K562 (cell line): Measurements from ENCODE around the gene SFXN5.

Experiments used
- XRCC5 ChIP-seq: fragments of 200-400 bp; formaldehyde crosslinking; IDR thresholded peaks from 2 replicates; pipeline ENCODE4 v1.6.1; 2017; ENCODE audit warnings: low read depth, mild to moderate bottlenecking, low read length
- ZNF444 ChIP-seq: fragments of 250-450 bp; sonication (Bioruptor Pico); IDR thresholded peaks from 2 replicates; pipeline ENCODE4 v1.4.0; 2020; ENCODE audit warnings: mild to moderate bottlenecking, moderate library complexity
- TF ChIP-seq, protein P1 (sequence below), 3 experiments: IDR thresholded peaks in 2 of 3; conservative IDR thresholded peaks in 1 of 3; 2 replicates each; pipeline ENCODE4 v1.5.1; 2011 to 2012; ENCODE audit warnings: low read length in 3 of 3, mild to moderate bottlenecking in 3 of 3, control low read depth in 2 of 3, improper control_type of control experiment in 1 of 3, inconsistent platforms in 1 of 3, low read depth in 1 of 3, mixed read lengths in 1 of 3, moderate library complexity in 1 of 3; ENCODE audit not compliant: insufficient read depth in 2 of 3

DNA sequence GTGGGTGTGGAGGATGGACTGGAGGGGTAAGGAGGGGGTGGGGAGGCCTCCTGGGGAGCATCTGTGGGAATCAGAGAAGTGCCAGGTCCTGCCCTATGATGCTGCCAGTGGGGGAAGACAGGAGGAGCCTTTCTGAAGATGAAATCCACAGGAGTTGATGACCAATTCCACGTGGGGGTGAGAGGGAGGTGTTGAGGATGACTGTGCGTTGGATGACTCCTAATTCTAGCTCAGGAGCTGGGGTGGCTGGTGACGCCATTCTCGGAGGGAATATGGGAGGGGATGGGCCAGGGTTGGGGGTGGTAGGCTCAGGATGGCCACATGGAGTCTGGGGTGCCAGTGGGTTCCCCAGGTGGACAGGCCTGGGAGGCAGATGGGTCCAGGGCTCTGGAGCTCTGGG is 121.9 kb downstream of the SFXN5 start:
- TF ChIP-seq XRCC5 (no peak), ZNF444 (no peak)
- TF ChIP-seq, protein P1, sequence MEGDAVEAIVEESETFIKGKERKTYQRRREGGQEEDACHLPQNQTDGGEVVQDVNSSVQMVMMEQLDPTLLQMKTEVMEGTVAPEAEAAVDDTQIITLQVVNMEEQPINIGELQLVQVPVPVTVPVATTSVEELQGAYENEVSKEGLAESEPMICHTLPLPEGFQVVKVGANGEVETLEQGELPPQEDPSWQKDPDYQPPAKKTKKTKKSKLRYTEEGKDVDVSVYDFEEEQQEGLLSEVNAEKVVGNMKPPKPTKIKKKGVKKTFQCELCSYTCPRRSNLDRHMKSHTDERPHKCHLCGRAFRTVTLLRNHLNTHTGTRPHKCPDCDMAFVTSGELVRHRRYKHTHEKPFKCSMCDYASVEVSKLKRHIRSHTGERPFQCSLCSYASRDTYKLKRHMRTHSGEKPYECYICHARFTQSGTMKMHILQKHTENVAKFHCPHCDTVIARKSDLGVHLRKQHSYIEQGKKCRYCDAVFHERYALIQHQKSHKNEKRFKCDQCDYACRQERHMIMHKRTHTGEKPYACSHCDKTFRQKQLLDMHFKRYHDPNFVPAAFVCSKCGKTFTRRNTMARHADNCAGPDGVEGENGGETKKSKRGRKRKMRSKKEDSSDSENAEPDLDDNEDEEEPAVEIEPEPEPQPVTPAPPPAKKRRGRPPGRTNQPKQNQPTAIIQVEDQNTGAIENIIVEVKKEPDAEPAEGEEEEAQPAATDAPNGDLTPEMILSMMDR (IDR thresholded peaks at IDR 0.05 in 2 of 3, conservative IDR thresholded peaks at IDR 0.05 in 1 of 3; ENCODE audit: insufficient read depth in 2 of 3, low read depth in 1 of 3, low read length in 3 of 3) = no peak
